ENCODE results near the gene SPG11. TPM values are rescaled to one million over a fixed set of nuclear protein-coding genes. Genes with fewer than 3 reads are reported as not detected.
A peak's percentile ranks its signal among the peaks of the same experiment; 100 is the strongest.

SPG11 gene
- total and polyA plus RNA-seq, 2 of the 13 experiments (the other 11 are each of a cell fraction or from before 2014, with no cell fraction given) = 31.5 to 40.7 TPM

DNA sequence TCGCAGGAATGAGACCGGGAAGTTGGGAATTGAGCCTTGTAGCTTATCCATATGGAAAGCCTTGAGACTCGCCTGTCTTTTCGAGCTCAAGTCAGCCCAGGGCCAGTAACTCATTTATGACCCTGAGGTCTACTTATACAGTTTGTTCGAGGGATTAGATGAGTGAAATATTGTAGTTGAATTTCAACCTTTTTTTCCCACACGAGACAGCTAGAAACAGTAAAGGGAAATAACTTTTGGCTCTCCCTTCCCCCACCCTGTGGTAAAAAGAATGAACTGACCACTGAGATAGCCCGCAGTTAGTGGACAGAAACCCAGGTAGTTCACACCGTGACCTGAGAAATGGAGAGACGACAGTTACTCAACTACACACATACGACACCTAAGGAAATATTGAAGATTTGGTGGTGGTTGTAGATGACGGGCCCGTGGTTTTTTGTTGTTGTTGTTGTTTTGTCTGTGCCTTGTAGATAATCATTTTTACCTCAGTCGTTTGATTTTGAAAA, 125.7 kb downstream of the SPG11 start:
- Histone ChIP-seq H3K27ac (ENCODE audit: extremely low read length, insufficient read depth, low read length) (peak overlapping the region; percentile 98), H3K9ac (ENCODE audit: insufficient read depth, low read depth, low read length) (peak overlapping the region; percentile 99), H3K4me3 (replicated peaks in 1 of 3; ENCODE audit: insufficient read depth in 1 of 3, low read depth in 2 of 3, low read length in 3 of 3) (peak overlapping the region; percentile 84 to 91 (median 89)), H3K4me1 (ENCODE audit: insufficient read depth, low read length) (peaks cover 50% of the 10 kb centered on the region), H4K20me1 (ENCODE audit: insufficient read depth, low read length) (peaks cover 17% of the 10 kb centered on the region; the same call in 1 of the 2 replicates), H2AFZ (ENCODE audit: low read length) (no peak overlapping the region), H3K9me3 (ENCODE audit: low read length) (no peaks in the 10 kb centered on the region), H3K79me2 (ENCODE audit: insufficient read depth, low read length) (peaks cover 52% of the 10 kb centered on the region), H3K36me3 (replicated peaks in 1 of 2; ENCODE audit: control insufficient read depth in 1 of 2, insufficient read depth in 2 of 2, low read length in 2 of 2) (peaks cover 2 to 6% of the 10 kb centered on the region in 2 experiments; a peak in 2 of 5 replicates), H3K27me3 (ENCODE audit: control insufficient read depth in 1 of 2, insufficient read depth in 2 of 2, low read length in 2 of 2) (no peaks in the 10 kb centered on the region; a peak in 1 of 5 replicates), H3K4me2 (ENCODE audit: low read depth, low read length) (peak overlapping the region; percentile 73)
- ChIA-PET POLR2A (interaction anchor here (0.6 to 2.6 kb wide), 4 partner anchors 8 to 111 kb away, joined by 3 to 22 read pairs (median 12); partner anchors contain the start of gene CTDSPL2), CTCF (ENCODE audit: low intra/inter-chr PET ratio, low total read pairs) (no interaction called here)
- WGBS (ENCODE audit: low lambda C conversion rate) = 2% methylated on average over 10 of the region's 13 CpGs
- ATAC-seq (peak; percentile 18), DNase-seq (ENCODE audit: low spot score) (no peak), FAIRE-seq (peak; percentile 51)
- intact Hi-C loops (cut with micrococcal nuclease; ENCODE audit: unreplicated experiment) = no loop called here
- in situ Hi-C loops (cut with HindIII; ENCODE audit: extremely low pct_ligation_motif_present, low pct_unique_long_range_greater_than_20kb) = no loop called here
- BruUV-seq (replicated peaks) = no TSS peak
- TF ChIP-seq ZNF782 (CRISPR knock-in tag; IDR thresholded peaks at IDR 0.05; ENCODE audit: borderline replicate concordance) (no peak), SIX1 (CRISPR knock-in tag; IDR thresholded peaks at IDR 0.05; ENCODE audit: borderline replicate concordance) (no peak), ZNF749 (CRISPR knock-in tag; IDR thresholded peaks at IDR 0.05; ENCODE audit: borderline replicate concordance) (no peak), ARNT2 (CRISPR knock-in tag; IDR thresholded peaks at IDR 0.05; ENCODE audit: low read depth) (no peak), SNAPC5 (CRISPR knock-in tag; IDR thresholded peaks at IDR 0.05; ENCODE audit: borderline replicate concordance) (no peak), ZBTB7B (CRISPR knock-in tag; IDR thresholded peaks at IDR 0.05) (no peak), CC2D1A (CRISPR knock-in tag; IDR thresholded peaks at IDR 0.05) (no peak), NR0B2 (CRISPR knock-in tag; IDR thresholded peaks at IDR 0.05) (no peak), ZNF543 (CRISPR knock-in tag; IDR thresholded peaks at IDR 0.05) (no peak), ZNF441 (CRISPR knock-in tag; IDR thresholded peaks at IDR 0.05; ENCODE audit: borderline replicate concordance) (no peak), RXRB (CRISPR knock-in tag; IDR thresholded peaks at IDR 0.05; ENCODE audit: borderline replicate concordance) (no peak), AHDC1 (CRISPR knock-in tag; IDR thresholded peaks at IDR 0.05; ENCODE audit: borderline replicate concordance) (0 out of 2 replicates have a peak, but pooled peaks have one; percentile 25), ZMYM2 (CRISPR knock-in tag; IDR thresholded peaks at IDR 0.05) (no peak), ZNF761 (CRISPR knock-in tag; conservative IDR thresholded peaks at IDR 0.05) (0 out of 2 replicates have a peak, but pooled peaks have one; percentile 30), TBL1XR1 (IDR thresholded peaks at IDR 0.05; ENCODE audit: borderline replicate concordance, low read length, partially characterized antibody) (no peak), CREM (IDR thresholded peaks at IDR 0.05) (no peak), CREM (CRISPR knock-in tag; IDR thresholded peaks at IDR 0.05) (no peak)
- TF ChIP-seq, protein P1, sequence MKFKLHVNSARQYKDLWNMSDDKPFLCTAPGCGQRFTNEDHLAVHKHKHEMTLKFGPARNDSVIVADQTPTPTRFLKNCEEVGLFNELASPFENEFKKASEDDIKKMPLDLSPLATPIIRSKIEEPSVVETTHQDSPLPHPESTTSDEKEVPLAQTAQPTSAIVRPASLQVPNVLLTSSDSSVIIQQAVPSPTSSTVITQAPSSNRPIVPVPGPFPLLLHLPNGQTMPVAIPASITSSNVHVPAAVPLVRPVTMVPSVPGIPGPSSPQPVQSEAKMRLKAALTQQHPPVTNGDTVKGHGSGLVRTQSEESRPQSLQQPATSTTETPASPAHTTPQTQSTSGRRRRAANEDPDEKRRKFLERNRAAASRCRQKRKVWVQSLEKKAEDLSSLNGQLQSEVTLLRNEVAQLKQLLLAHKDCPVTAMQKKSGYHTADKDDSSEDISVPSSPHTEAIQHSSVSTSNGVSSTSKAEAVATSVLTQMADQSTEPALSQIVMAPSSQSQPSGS (CRISPR knock-in tag; IDR thresholded peaks at IDR 0.05) = no peak
